ENCODE measurements around the gene MAPK8IP2.

The MAPK8IP2 gene

GRCh38 chr22:50568626-50569025 is 32.0 kb upstream of the MAPK8IP2 start:
- Histone ChIP-seq H3K4me3 (ENCODE audit: low read depth in 1 of 2, low read length in 2 of 2) (no peak overlapping the region), H3K27ac (ENCODE audit: low read length) (no peak overlapping the region), H3K9me3 (ENCODE audit: control insufficient read depth in 1 of 2, low read length in 2 of 2) (no peaks in the 10 kb centered on the region), H3K4me1 (ENCODE audit: control insufficient read depth in 1 of 2, insufficient read depth in 2 of 2, low read length in 2 of 2) (peaks cover 2 to 3% of the 10 kb centered on the region in 2 donors), H3K36me3 (ENCODE audit: control insufficient read depth in 1 of 2, insufficient read depth in 2 of 2, low read length in 2 of 2) (peaks cover 9 to 49% of the 10 kb centered on the region in 2 donors), H3K27me3 (ENCODE audit: low read depth, low read length) (no peaks in the 10 kb centered on the region)

DNA sequence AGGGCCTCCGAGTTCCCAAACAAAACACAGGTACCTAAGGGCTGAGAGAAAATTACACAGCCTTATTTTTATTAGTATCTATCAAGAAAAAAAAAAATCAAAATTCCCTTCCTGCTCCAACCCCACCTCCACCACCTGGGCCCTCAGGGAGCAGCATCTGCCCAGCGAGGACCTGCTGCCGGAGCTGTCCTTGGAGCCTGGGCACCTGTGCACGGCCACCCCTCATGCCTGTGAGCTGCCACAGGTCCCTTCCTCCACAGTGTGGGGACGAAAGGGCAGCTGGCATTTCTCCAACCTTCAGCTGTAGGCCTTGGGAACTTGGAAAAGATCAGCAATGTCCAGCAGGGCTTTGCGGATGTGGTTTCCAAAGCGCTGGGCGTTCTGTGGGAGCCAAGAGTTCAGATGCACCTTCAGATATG is 31.5 kb upstream of the MAPK8IP2 start:
- H3K27me3 ChIP-seq (ENCODE audit: low read depth, low read length), result no peaks in the 10 kb centered on the region
- H3K9me3 ChIP-seq (ENCODE audit: control insufficient read depth in 1 of 2, low read length in 2 of 2), result no peaks in the 10 kb centered on the region
- no peaks in the 10 kb centered on the region for H3K4me1 ChIP-seq (ENCODE audit: control insufficient read depth in 1 of 2, insufficient read depth in 2 of 2, low read length in 2 of 2)
- H3K27ac ChIP-seq (ENCODE audit: low read length), result no peak overlapping the region
- H3K4me3 ChIP-seq (ENCODE audit: low read depth in 1 of 2, low read length in 2 of 2), result no peak overlapping the region
- H3K36me3 ChIP-seq (ENCODE audit: control insufficient read depth in 1 of 2, insufficient read depth in 2 of 2, low read length in 2 of 2), result peaks cover 9 to 54% of the 10 kb centered on the region in 2 donors

DNA sequence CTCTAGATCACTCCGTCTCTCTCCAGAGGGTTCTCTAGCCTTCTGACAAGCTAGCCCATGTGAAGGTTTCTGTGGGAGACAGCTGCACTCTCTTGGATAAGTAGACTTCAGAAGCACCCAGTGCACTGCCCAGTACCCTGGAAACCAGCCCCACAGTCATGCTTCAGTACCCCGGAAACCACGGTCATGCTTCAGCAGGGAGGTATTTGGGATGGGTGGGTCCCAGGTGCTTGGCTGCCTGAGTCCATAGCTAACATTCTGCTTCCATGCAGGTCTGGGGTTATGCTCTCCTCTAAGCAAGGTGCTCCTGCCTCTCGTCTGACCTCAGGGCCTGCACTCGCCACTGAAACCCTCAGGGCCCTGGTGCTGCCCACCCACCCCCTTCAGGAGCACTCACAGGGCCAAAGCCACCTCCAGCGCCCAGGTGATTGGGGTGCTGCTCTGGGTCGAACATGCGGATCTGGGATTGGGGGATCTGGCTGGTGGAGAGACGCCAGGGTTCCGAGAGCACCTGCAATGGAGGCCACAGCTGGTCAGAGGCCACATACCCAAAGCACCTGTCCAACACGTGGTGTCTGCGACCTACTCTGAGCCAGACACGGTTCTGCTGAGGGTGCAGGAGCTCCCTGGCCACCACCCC is 30.6 kb upstream of the MAPK8IP2 start:
- no peak overlapping the region for H3K4me3 ChIP-seq (ENCODE audit: low read depth in 1 of 2, low read length in 2 of 2)
- H3K27ac ChIP-seq (ENCODE audit: low read length), result no peak overlapping the region

GRCh38 chr22:50570861-50571260 is 29.7 kb upstream of the MAPK8IP2 start:
- Histone ChIP-seq H3K27ac (ENCODE audit: low read length) (no peak overlapping the region), H3K27me3 (ENCODE audit: low read depth, low read length) (no peaks in the 10 kb centered on the region), H3K36me3 (ENCODE audit: control insufficient read depth in 1 of 2, insufficient read depth in 2 of 2, low read length in 2 of 2) (peaks cover 9 to 61% of the 10 kb centered on the region in 2 donors), H3K4me3 (ENCODE audit: low read depth in 1 of 2, low read length in 2 of 2) (no peak overlapping the region), H3K9me3 (ENCODE audit: control insufficient read depth in 1 of 2, low read length in 2 of 2) (no peaks in the 10 kb centered on the region), H3K4me1 (ENCODE audit: control insufficient read depth in 1 of 2, insufficient read depth in 2 of 2, low read length in 2 of 2) (no peaks in the 10 kb centered on the region)

More for the DNA sequence above, 30.6 kb upstream of the MAPK8IP2 start:
- H3K9me3 ChIP-seq (ENCODE audit: control insufficient read depth in 1 of 2, low read length in 2 of 2), result no peaks in the 10 kb centered on the region
- H3K36me3 ChIP-seq (ENCODE audit: control insufficient read depth in 1 of 2, insufficient read depth in 2 of 2, low read length in 2 of 2), result peaks cover 9 to 56% of the 10 kb centered on the region in 2 donors
- H3K27me3 ChIP-seq (ENCODE audit: low read depth, low read length), result no peaks in the 10 kb centered on the region
- H3K4me1 ChIP-seq (ENCODE audit: control insufficient read depth in 1 of 2, insufficient read depth in 2 of 2, low read length in 2 of 2), result no peaks in the 10 kb centered on the region

- Histone ChIP-seq H3K36me3 (ENCODE audit: control insufficient read depth in 1 of 2, insufficient read depth in 2 of 2, low read length in 2 of 2) (peaks cover 9 to 63% of the 10 kb centered on the region in 2 donors), H3K9me3 (ENCODE audit: control insufficient read depth in 1 of 2, low read length in 2 of 2) (no peaks in the 10 kb centered on the region), H3K4me3 (ENCODE audit: low read depth in 1 of 2, low read length in 2 of 2) (no peak overlapping the region), H3K27ac (ENCODE audit: low read length) (no peak overlapping the region), H3K4me1 (ENCODE audit: control insufficient read depth in 1 of 2, insufficient read depth in 2 of 2, low read length in 2 of 2) (no peaks in the 10 kb centered on the region), H3K27me3 (ENCODE audit: low read depth, low read length) (no peaks in the 10 kb centered on the region)
Observed at GRCh38 chr22:50571264-50572175, 29.1 kb upstream of the MAPK8IP2 start.

GRCh38 chr22:50572965-50573364 is 27.6 kb upstream of the MAPK8IP2 start:
- Histone ChIP-seq H3K9me3 (ENCODE audit: control insufficient read depth in 1 of 2, low read length in 2 of 2) (no peaks in the 10 kb centered on the region), H3K36me3 (ENCODE audit: control insufficient read depth in 1 of 2, insufficient read depth in 2 of 2, low read length in 2 of 2) (peaks cover 9 to 59% of the 10 kb centered on the region in 2 donors), H3K27ac (ENCODE audit: low read length) (no peak overlapping the region), H3K27me3 (ENCODE audit: low read depth, low read length) (no peaks in the 10 kb centered on the region), H3K4me3 (ENCODE audit: low read depth in 1 of 2, low read length in 2 of 2) (no peak overlapping the region), H3K4me1 (ENCODE audit: control insufficient read depth in 1 of 2, insufficient read depth in 2 of 2, low read length in 2 of 2) (peaks cover 0 to 4% of the 10 kb centered on the region in 2 donors)

DNA sequence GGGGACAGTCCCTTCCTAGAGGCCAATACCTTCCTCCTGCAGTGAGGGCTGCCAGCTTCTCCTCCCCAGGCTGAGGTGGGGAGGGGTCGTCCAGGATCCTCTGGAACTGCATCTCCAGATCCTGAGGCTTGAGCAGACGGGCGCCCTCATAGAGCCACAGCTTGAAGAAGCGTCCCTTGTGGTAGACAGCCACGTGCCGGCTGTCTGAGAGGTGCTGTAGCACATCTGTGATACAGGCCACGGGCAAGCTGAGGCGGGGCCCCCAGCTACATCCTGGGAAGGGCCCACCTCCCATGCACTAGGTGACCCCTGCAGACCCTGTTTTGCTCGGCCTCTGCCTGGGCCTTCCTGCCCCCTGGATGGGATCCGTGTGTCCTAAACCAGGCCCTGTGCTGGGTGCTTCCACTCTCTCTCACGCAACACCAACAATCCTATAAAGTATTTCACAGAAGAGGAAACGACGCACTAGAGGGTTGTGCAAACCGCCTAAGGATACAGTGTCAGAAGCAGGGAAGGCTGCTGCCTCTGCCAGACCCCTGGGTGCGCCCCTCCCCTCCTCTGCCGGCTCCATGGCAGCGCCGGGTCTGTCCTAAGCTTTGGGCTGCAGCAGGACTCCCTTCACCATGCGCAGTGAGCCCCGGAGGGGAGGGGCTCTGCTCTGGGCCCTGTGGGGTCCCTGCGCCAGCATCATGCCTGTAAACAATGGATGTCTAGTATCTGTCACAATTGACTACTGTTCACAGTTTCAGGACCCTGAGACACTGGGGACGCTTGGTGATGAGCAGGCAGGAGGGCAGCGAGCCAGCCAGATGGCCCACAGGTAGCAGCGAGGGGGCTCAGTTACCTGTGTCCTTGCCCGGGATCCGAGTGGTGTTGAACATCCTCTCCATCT is 26.9 kb upstream of the MAPK8IP2 start:
- Histone ChIP-seq H3K27me3 (ENCODE audit: low read depth, low read length) (no peaks in the 10 kb centered on the region), H3K9me3 (ENCODE audit: control insufficient read depth in 1 of 2, low read length in 2 of 2) (no peaks in the 10 kb centered on the region), H3K27ac (ENCODE audit: low read length) (no peak overlapping the region), H3K36me3 (ENCODE audit: control insufficient read depth in 1 of 2, insufficient read depth in 2 of 2, low read length in 2 of 2) (peaks cover 9 to 53% of the 10 kb centered on the region in 2 donors), H3K4me1 (ENCODE audit: control insufficient read depth in 1 of 2, insufficient read depth in 2 of 2, low read length in 2 of 2) (peaks cover 0 to 10% of the 10 kb centered on the region in 2 donors), H3K4me3 (ENCODE audit: low read depth in 1 of 2, low read length in 2 of 2) (no peak overlapping the region)

DNA sequence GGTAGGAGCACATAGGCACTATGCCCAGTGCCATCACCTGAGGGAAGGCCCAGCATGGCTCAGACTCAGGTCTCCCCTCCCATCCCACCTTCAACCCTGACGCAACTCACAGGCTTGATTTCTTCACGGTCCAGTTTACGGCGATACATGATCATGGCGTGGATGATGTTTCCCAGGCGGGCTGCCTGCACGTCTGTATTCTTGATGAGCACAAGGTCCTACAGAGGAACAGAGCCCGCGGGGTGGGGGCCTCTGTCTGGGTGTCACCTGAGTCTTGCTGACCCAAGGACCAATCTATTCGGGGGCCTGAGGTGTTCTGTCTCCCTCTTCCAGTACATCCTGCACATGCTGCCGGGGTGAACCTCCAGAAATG is 26.2 kb upstream of the MAPK8IP2 start:
- Histone ChIP-seq H3K4me1 (ENCODE audit: control insufficient read depth in 1 of 2, insufficient read depth in 2 of 2, low read length in 2 of 2) (peaks cover 0 to 17% of the 10 kb centered on the region in 2 donors), H3K36me3 (ENCODE audit: control insufficient read depth in 1 of 2, insufficient read depth in 2 of 2, low read length in 2 of 2) (peaks cover 5 to 47% of the 10 kb centered on the region in 2 donors), H3K4me3 (ENCODE audit: low read depth in 1 of 2, low read length in 2 of 2) (no peak overlapping the region)

DNA sequence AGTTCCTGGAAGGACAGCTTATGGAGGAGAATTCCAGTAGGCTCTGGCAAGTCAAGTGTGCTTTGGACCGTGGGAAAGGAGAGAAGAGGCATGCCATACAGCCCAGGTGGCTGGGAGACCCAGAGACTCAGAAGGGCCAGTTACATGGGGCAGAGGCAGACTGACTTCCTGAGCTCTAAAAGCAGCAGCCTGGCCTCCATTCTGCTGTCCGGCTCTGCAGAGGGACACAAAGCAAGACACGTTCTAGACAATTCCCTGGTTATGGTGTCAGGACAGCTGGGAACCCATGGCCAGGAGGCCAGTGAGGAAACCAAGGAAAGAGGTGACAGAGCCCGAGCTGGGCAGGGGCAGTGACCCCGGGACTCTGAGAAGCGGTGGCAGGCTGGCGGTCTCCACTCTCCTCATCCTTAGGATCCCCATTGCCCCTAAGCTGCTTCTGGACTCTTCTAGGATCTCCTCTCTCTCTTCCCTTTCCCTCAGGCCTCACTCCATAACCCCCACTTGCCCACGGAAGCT is 25.1 kb upstream of the MAPK8IP2 start:
- Histone ChIP-seq H3K4me3 (ENCODE audit: low read depth in 1 of 2, low read length in 2 of 2) (no peak overlapping the region), H3K36me3 (ENCODE audit: control insufficient read depth in 1 of 2, insufficient read depth in 2 of 2, low read length in 2 of 2) (peaks cover 5 to 37% of the 10 kb centered on the region in 2 donors)

More for the DNA sequence above, 26.2 kb upstream of the MAPK8IP2 start:
- no peaks in the 10 kb centered on the region for H3K27me3 ChIP-seq (ENCODE audit: low read depth, low read length)
- H3K9me3 ChIP-seq (ENCODE audit: control insufficient read depth in 1 of 2, low read length in 2 of 2), result no peaks in the 10 kb centered on the region
- H3K27ac ChIP-seq (ENCODE audit: low read length), result no peak overlapping the region

GRCh38 chr22:50576070-50576469 is 24.5 kb upstream of the MAPK8IP2 start:
- H3K36me3 ChIP-seq (ENCODE audit: control insufficient read depth in 1 of 2, insufficient read depth in 2 of 2, low read length in 2 of 2), result peaks cover 5 to 31% of the 10 kb centered on the region in 2 donors
- H3K27ac ChIP-seq (ENCODE audit: low read length), result no peak overlapping the region

More for the DNA sequence above, 25.1 kb upstream of the MAPK8IP2 start:
- no peaks in the 10 kb centered on the region for H3K27me3 ChIP-seq (ENCODE audit: low read depth, low read length)
- H3K4me1 ChIP-seq (ENCODE audit: control insufficient read depth in 1 of 2, insufficient read depth in 2 of 2, low read length in 2 of 2), result peaks cover 0 to 17% of the 10 kb centered on the region in 2 donors
- no peaks in the 10 kb centered on the region for H3K9me3 ChIP-seq (ENCODE audit: control insufficient read depth in 1 of 2, low read length in 2 of 2)
- H3K27ac ChIP-seq (ENCODE audit: low read length), result no peak overlapping the region

More at GRCh38 chr22:50576070-50576469, 24.5 kb upstream of the MAPK8IP2 start:
- H3K4me3 ChIP-seq (ENCODE audit: low read depth in 1 of 2, low read length in 2 of 2), result no peak overlapping the region
- H3K27me3 ChIP-seq (ENCODE audit: low read depth, low read length), result no peaks in the 10 kb centered on the region
- no peaks in the 10 kb centered on the region for H3K9me3 ChIP-seq (ENCODE audit: control insufficient read depth in 1 of 2, low read length in 2 of 2)
- H3K4me1 ChIP-seq (ENCODE audit: control insufficient read depth in 1 of 2, insufficient read depth in 2 of 2, low read length in 2 of 2), result peaks cover 0 to 18% of the 10 kb centered on the region in 2 donors
